OCI-LY3 (cell line): Measurements from ENCODE around the gene FRMD4B.

Experiments used
- H2AFZ ChIP-seq: fragments of 200-600, 300-600 bp; shearing (Covaris generic); 2 replicates; pipeline ENCODE4 v1.6.0; 2014; ENCODE audit warnings: antibody characterized with exemption, low read depth, low read length
- H3K27ac ChIP-seq: fragments of 200-600, 300-600 bp; sonication (generic); 2 replicates; pipeline ENCODE4 v1.5.1; 2014; ENCODE audit warnings: mild to moderate bottlenecking, low read length, moderate library complexity, mixed read lengths
- H3K27me3 ChIP-seq: fragments of 200-600, 300-600 bp; sonication (generic); 2 replicates; pipeline ENCODE4 v1.6.1; 2014; ENCODE audit warnings: low read depth, low read length, mixed read lengths
- H3K36me3 ChIP-seq: fragments of 200-600, 300-600 bp; sonication (generic); replicated peaks from 2 replicates; pipeline ENCODE3; 2014; ENCODE audit warnings: low read depth, low read length, mixed read lengths
- H3K4me1 ChIP-seq: fragments of 300-600, 200-600 bp; sonication (generic); 2 replicates; pipeline ENCODE4 v1.6.1; 2014; ENCODE audit warnings: low read length, mixed read lengths
- H3K4me2 ChIP-seq: fragments of 200-600, 300-600 bp; sonication (generic); 2 replicates; pipeline ENCODE4 v1.6.1; 2014; ENCODE audit warnings: low read length, mixed read lengths
- H3K4me3 ChIP-seq: fragments of 300-600, 200-600 bp; sonication (generic); 2 replicates; pipeline ENCODE4 v1.5.1; 2014; ENCODE audit warnings: antibody characterized with exemption, mild to moderate bottlenecking, low read length, moderate library complexity
- H3K79me2 ChIP-seq: fragments of 300-600, 200-600 bp; shearing (Covaris generic); 2 replicates; pipeline ENCODE4 v1.6.1; 2014; ENCODE audit warnings: mild to moderate bottlenecking, low read length, mixed read lengths
- H3K9ac ChIP-seq: fragments of 300-600, 200-600 bp; shearing (Covaris generic); 2 replicates; pipeline ENCODE4 v1.6.0; 2014; ENCODE audit warnings: mild to moderate bottlenecking, low read length, moderate library complexity
- H3K9me3 ChIP-seq: fragments of 200-600, 300-600 bp; shearing (Covaris generic); 2 replicates; pipeline ENCODE4 v1.6.1; 2014; ENCODE audit warnings: low read length, mixed read lengths; ENCODE audit not compliant: insufficient read depth
- H4K20me1 ChIP-seq: fragments of 200-600, 300-600 bp; sonication (generic); 2 replicates; pipeline ENCODE4 v1.6.1; 2016; ENCODE audit warnings: low read length, mixed read lengths; ENCODE audit not compliant: insufficient read depth
- CTCF ChIP-seq: fragments of 200-600, 300-600 bp; sonication (generic); IDR thresholded peaks from 2 replicates; pipeline ENCODE4 v1.5.1; 2014; ENCODE audit warnings: antibody characterized with exemption, low read length, low read depth
- EZH2phosphoT487 ChIP-seq: fragments of 200-600 bp; shearing (Covaris generic); IDR thresholded peaks from 2 replicates; pipeline ENCODE4 v1.6.1; 2018; ENCODE audit warnings: antibody characterized with exemption, mixed run types, low read depth

FRMD4B gene

GRCh38 chr3:69197455-69197854, 188.4 kb downstream of the FRMD4B start:
- H3K36me3 ChIP-seq, result no peaks in the 10 kb centered on the region
- H3K27ac ChIP-seq, result no peak overlapping the region
- H4K20me1 ChIP-seq, result no peaks in the 10 kb centered on the region
- H3K4me1 ChIP-seq, result peaks cover 16% of the 10 kb centered on the region
- peaks cover 32% of the 10 kb centered on the region for H3K27me3 ChIP-seq
- no peaks in the 10 kb centered on the region for H3K79me2 ChIP-seq
- H3K9me3 ChIP-seq, result no peaks in the 10 kb centered on the region
- H3K4me3 ChIP-seq, result no peak overlapping the region
- no peak overlapping the region for H3K9ac ChIP-seq
- TF ChIP-seq CTCF (no peak), EZH2phosphoT487 (no peak)
- H2AFZ ChIP-seq, result no peak overlapping the region
- H3K4me2 ChIP-seq, result no peak overlapping the region

GRCh38 chr3:69196876-69197275, 189.0 kb downstream of the FRMD4B start:
- TF ChIP-seq CTCF (no peak), EZH2phosphoT487 (no peak)
- no peaks in the 10 kb centered on the region for H3K79me2 ChIP-seq
- peaks cover 32% of the 10 kb centered on the region for H3K27me3 ChIP-seq
- H3K9ac ChIP-seq, result no peak overlapping the region
- no peak overlapping the region for H3K4me3 ChIP-seq
- H3K27ac ChIP-seq, result no peak overlapping the region
- no peaks in the 10 kb centered on the region for H3K36me3 ChIP-seq
- H3K4me1 ChIP-seq, result peaks cover 16% of the 10 kb centered on the region
- H3K9me3 ChIP-seq, result no peaks in the 10 kb centered on the region
- no peak overlapping the region for H3K4me2 ChIP-seq
- H2AFZ ChIP-seq, result no peak overlapping the region
- H4K20me1 ChIP-seq, result no peaks in the 10 kb centered on the region

GRCh38 chr3:69194431-69195165, 191.3 kb downstream of the FRMD4B start:
- Histone ChIP-seq H3K4me1 (peaks cover 12% of the 10 kb centered on the region), H3K36me3 (no peaks in the 10 kb centered on the region), H3K79me2 (no peaks in the 10 kb centered on the region), H3K4me3 (no peak overlapping the region), H2AFZ (no peak overlapping the region), H3K27ac (no peak overlapping the region), H3K4me2 (no peak overlapping the region), H3K9ac (no peak overlapping the region), H4K20me1 (no peaks in the 10 kb centered on the region), H3K9me3 (no peaks in the 10 kb centered on the region), H3K27me3 (peaks cover 30% of the 10 kb centered on the region; the same call in 1 of the 2 replicates)
- TF ChIP-seq CTCF (no peak), EZH2phosphoT487 (no peak)

GRCh38 chr3:69193749-69194148, 192.1 kb downstream of the FRMD4B start:
- Histone ChIP-seq H2AFZ (no peak overlapping the region), H3K9ac (no peak overlapping the region), H4K20me1 (no peaks in the 10 kb centered on the region), H3K4me2 (no peak overlapping the region), H3K79me2 (no peaks in the 10 kb centered on the region), H3K9me3 (no peaks in the 10 kb centered on the region), H3K27ac (no peak overlapping the region), H3K4me1 (peaks cover 13% of the 10 kb centered on the region; the same call in 1 of the 2 replicates), H3K4me3 (no peak overlapping the region), H3K36me3 (no peaks in the 10 kb centered on the region), H3K27me3 (peaks cover 30% of the 10 kb centered on the region; the same call in 1 of the 2 replicates)
- TF ChIP-seq EZH2phosphoT487 (no peak), CTCF (no peak)
